ENCODE data around the gene TMEM203. TPM values are rescaled to one million over a fixed set of nuclear protein-coding genes. Genes with fewer than 3 reads are reported as not detected.
A peak's percentile ranks its signal among the peaks of the same experiment; 100 is the strongest.

Gene TMEM203
- total and polyA plus RNA-seq, 2 of the 13 experiments (the other 11 are each of a cell fraction or from before 2014, with no cell fraction given): 23.4 to 36.7 TPM

DNA sequence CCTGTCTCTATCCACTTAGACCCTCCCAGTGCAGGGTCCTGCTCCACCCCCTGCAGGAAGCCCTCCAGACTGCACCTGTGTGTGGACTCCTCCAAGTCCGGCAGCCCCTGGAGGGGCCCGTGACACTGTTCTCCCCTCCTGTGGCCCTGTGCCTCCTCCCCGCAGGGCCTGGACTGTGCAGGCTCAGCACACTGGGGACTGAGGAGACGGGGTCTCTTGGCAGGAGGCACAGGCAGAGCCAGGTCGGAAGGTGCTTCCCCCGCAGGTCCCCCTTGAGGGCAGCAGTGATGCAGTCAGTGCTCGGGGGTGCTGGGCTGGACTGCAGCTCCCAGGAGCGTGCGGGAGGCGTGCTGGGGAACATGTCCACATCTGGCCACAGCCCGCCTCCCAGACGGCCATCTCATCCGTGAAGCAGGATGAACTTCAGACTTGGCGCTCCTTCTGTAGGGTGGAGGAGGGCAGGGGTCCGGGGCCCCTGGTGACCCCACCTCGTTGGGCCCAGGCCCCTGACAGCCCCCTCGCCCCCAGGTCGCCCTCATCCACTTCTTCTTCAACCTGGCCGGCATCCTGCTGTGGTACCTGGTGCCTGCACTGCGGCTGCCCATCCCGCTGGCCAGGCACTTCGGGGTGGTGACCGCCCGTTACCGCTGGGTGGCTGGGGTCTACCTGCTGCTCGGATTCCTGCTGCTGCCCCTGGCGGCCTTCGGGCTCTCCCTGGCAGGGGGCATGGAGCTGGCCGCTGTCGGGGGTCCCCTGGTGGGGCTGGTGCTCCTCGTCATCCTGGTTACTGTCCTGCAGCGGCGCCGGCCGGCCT lies 30.2 kb upstream of the TMEM203 start (continued):
- TF ChIP-seq FOXP4 (CRISPR knock-in tag; IDR thresholded peaks at IDR 0.05) (0 out of 2 replicates have a peak, but pooled peaks have one; percentile 11), LRRFIP1 (CRISPR knock-in tag; conservative IDR thresholded peaks at IDR 0.05) (no peak), RELA (CRISPR knock-in tag; IDR thresholded peaks at IDR 0.05) (no peak), ZNF367 (CRISPR knock-in tag; IDR thresholded peaks at IDR 0.05; ENCODE audit: borderline replicate concordance) (no peak), MBNL3 (CRISPR knock-in tag; conservative IDR thresholded peaks at IDR 0.05) (no peak), ZNF652 (CRISPR knock-in tag; IDR thresholded peaks at IDR 0.05; ENCODE audit: borderline replicate concordance, low read depth) (no peak), RNF2 (conservative IDR thresholded peaks at IDR 0.05; ENCODE audit: low read depth) (no peak), FLYWCH1 (CRISPR knock-in tag; IDR thresholded peaks at IDR 0.05) (no peak), ZNF781 (CRISPR knock-in tag; IDR thresholded peaks at IDR 0.05; ENCODE audit: borderline replicate concordance, not compliant biosample characterization) (no peak), FOXA3 (CRISPR knock-in tag; IDR thresholded peaks at IDR 0.05) (peak; percentile 34; the same call in 1 of the 2 replicates), SETDB1 (CRISPR knock-in tag; IDR thresholded peaks at IDR 0.05; ENCODE audit: borderline replicate concordance) (no peak), ZNF263 (CRISPR knock-in tag; IDR thresholded peaks at IDR 0.05) (no peak; the same call in 1 of the 2 replicates), MYC (CRISPR knock-in tag; IDR thresholded peaks at IDR 0.05; ENCODE audit: borderline replicate concordance) (peak; percentile 73), MTA3 (CRISPR knock-in tag; IDR thresholded peaks at IDR 0.05) (no peak), ZNF644 (CRISPR knock-in tag; IDR thresholded peaks at IDR 0.05; ENCODE audit: low read depth) (no peak), PHF20 (CRISPR knock-in tag; IDR thresholded peaks at IDR 0.05) (no peak; the same call in 1 of the 2 replicates), ZNF230 (CRISPR knock-in tag; IDR thresholded peaks at IDR 0.05) (no peak), SMARCE1 (IDR thresholded peaks at IDR 0.05; ENCODE audit: borderline replicate concordance) (no peak), KLF6 (CRISPR knock-in tag; IDR thresholded peaks at IDR 0.05) (0 out of 2 replicates have a peak, but pooled peaks have one; percentile 2), FOXK1 (CRISPR knock-in tag; IDR thresholded peaks at IDR 0.05; ENCODE audit: borderline replicate concordance, low read depth) (no peak)
- TF ChIP-seq, protein P1, sequence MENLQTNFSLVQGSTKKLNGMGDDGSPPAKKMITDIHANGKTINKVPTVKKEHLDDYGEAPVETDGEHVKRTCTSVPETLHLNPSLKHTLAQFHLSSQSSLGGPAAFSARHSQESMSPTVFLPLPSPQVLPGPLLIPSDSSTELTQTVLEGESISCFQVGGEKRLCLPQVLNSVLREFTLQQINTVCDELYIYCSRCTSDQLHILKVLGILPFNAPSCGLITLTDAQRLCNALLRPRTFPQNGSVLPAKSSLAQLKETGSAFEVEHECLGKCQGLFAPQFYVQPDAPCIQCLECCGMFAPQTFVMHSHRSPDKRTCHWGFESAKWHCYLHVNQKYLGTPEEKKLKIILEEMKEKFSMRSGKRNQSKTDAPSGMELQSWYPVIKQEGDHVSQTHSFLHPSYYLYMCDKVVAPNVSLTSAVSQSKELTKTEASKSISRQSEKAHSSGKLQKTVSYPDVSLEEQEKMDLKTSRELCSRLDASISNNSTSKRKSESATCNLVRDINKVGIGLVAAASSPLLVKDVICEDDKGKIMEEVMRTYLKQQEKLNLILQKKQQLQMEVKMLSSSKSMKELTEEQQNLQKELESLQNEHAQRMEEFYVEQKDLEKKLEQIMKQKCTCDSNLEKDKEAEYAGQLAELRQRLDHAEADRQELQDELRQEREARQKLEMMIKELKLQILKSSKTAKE (CRISPR knock-in tag; IDR thresholded peaks at IDR 0.05; ENCODE audit: borderline replicate concordance): peak; percentile 56; the same call in 1 of the 2 replicates
- TF ChIP-seq, protein P2, sequence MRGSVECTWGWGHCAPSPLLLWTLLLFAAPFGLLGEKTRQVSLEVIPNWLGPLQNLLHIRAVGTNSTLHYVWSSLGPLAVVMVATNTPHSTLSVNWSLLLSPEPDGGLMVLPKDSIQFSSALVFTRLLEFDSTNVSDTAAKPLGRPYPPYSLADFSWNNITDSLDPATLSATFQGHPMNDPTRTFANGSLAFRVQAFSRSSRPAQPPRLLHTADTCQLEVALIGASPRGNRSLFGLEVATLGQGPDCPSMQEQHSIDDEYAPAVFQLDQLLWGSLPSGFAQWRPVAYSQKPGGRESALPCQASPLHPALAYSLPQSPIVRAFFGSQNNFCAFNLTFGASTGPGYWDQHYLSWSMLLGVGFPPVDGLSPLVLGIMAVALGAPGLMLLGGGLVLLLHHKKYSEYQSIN (CRISPR knock-in tag; IDR thresholded peaks at IDR 0.05; ENCODE audit: borderline replicate concordance): no peak
- TF ChIP-seq, protein P3, sequence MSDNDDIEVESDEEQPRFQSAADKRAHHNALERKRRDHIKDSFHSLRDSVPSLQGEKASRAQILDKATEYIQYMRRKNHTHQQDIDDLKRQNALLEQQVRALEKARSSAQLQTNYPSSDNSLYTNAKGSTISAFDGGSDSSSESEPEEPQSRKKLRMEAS (IDR thresholded peaks at IDR 0.05): no peak
